ENCODE measurements around the gene CMTM7.

GRCh38 chr3:32353351-32353750 lies 38.3 kb upstream of the CMTM7 start:
- TF ChIP-seq GLIS1 (tag by site-specific recombination; IDR thresholded peaks at IDR 0.05) (no peak), MYNN (tag by site-specific recombination; IDR thresholded peaks at IDR 0.05; ENCODE audit: borderline replicate concordance) (no peak), REPIN1 (tag by site-specific recombination; IDR thresholded peaks at IDR 0.05; ENCODE audit: low read depth) (no peak), YY1 (tag by site-specific recombination; IDR thresholded peaks at IDR 0.05) (no peak), CTCF (tag by site-specific recombination; IDR thresholded peaks at IDR 0.05) (no peak), REST (tag by site-specific recombination; IDR thresholded peaks at IDR 0.05) (no peak), MZF1 (tag by site-specific recombination; IDR thresholded peaks at IDR 0.05; ENCODE audit: borderline replicate concordance) (no peak)

Measured in HEK293 (cell line).